Measurements from ENCODE around the gene AKT1S1.

- TF ChIP-seq CTCF (IDR thresholded peaks at IDR 0.05; ENCODE audit: insufficient read depth, low read depth, low read length), result no peak
- TF ChIP-seq EZH2 (IDR thresholded peaks at IDR 0.05; ENCODE audit: insufficient read depth, low read length), result no peak
Observed at GRCh38 chr19:49887665-49888509, 10.7 kb upstream of the AKT1S1 start.
